CD14-positive monocyte (primary cell): ENCODE results near the gene DCTN1. TPM values are rescaled to one million over a fixed set of nuclear protein-coding genes. Genes with fewer than 3 reads are reported as not detected.

Experiments used
- DNase-seq, 3 donors: peaks; one replicate each; pipeline ENCODE4 v3.0.0-alpha.2; 2011 to 2022
- H2AFZ ChIP-seq: 2 replicates; pipeline ENCODE4 v1.6.0; 2012; ENCODE audit warnings: mild to moderate bottlenecking, low read depth, low read length, inconsistent platforms; ENCODE audit not compliant: insufficient read depth, poor library complexity, severe bottlenecking
- H3K27ac ChIP-seq, 2 donors: 1 replicate in 1 of 2; 2 replicates in 1 of 2; pipeline ENCODE4 v1.5.1; 2012 to 2013; ENCODE audit warnings: low read length in 2 of 2, control low read depth in 1 of 2, inconsistent platforms in 1 of 2, low read depth in 1 of 2, mild to moderate bottlenecking in 1 of 2
- H3K27me3 ChIP-seq, 2 donors: one replicate each; pipeline versions ENCODE4 v1.6.0 to v1.6.1; 2011 to 2013; ENCODE audit warnings: low read length in 2 of 2; ENCODE audit not compliant: control insufficient read depth in 2 of 2, insufficient read depth in 2 of 2
- H3K36me3 ChIP-seq, 2 donors: replicated peaks in 1 of 2; 1 replicate in 1 of 2; 2 replicates in 1 of 2; pipeline versions ENCODE4 v1.5.1 to v1.6.1; 2012 to 2013; ENCODE audit warnings: low read length in 2 of 2, control low read depth in 1 of 2, inconsistent platforms in 1 of 2, mild to moderate bottlenecking in 1 of 2; ENCODE audit not compliant: insufficient read depth in 2 of 2, control insufficient read depth in 1 of 2
- H3K4me1 ChIP-seq, 2 donors: 1 replicate in 1 of 2; 2 replicates in 1 of 2; pipeline versions ENCODE4 v1.5.1 to v1.6.1; 2012 to 2013; ENCODE audit warnings: low read length in 2 of 2, control low read depth in 1 of 2, inconsistent platforms in 1 of 2, mild to moderate bottlenecking in 1 of 2, moderate library complexity in 1 of 2; ENCODE audit not compliant: insufficient read depth in 2 of 2, control insufficient read depth in 1 of 2
- H3K4me2 ChIP-seq: replicated peaks from 2 replicates; pipeline ENCODE3; 2012; ENCODE audit warnings: low read length, moderate library complexity, mild to moderate bottlenecking; ENCODE audit not compliant: poor library complexity, severe bottlenecking; ENCODE audit errors: extremely low read depth
- H3K4me3 ChIP-seq, 3 experiments: fragments of 200-600 bp in 1 of 3; sonication (generic) in 1 of 3; replicated peaks in 1 of 3; 1 replicate in 2 of 3; 2 replicates in 1 of 3; pipeline ENCODE4 v1.5.1; 2011 to 2013; ENCODE audit warnings: low read length in 3 of 3, mild to moderate bottlenecking in 3 of 3, control low read depth in 2 of 3, low read depth in 2 of 3, inconsistent platforms in 1 of 3, moderate library complexity in 1 of 3
- H3K79me2 ChIP-seq: 2 replicates; pipeline ENCODE4 v1.6.0; 2012; ENCODE audit warnings: mild to moderate bottlenecking, control low read depth, inconsistent platforms, low read length, moderate library complexity; ENCODE audit not compliant: insufficient read depth
- H3K9ac ChIP-seq: 2 replicates; pipeline ENCODE4 v1.6.0; 2017; ENCODE audit warnings: low read length, mild to moderate bottlenecking; ENCODE audit not compliant: insufficient read depth, poor library complexity, severe bottlenecking
- H3K9me3 ChIP-seq, 2 donors: replicated peaks in 1 of 2; 1 replicate in 1 of 2; 2 replicates in 1 of 2; pipeline versions ENCODE4 v1.5.1 to v1.6.1; 2012 to 2013; ENCODE audit warnings: low read length in 2 of 2, control low read depth in 1 of 2; ENCODE audit not compliant: control insufficient read depth in 1 of 2, insufficient read depth in 1 of 2
- H4K20me1 ChIP-seq: 2 replicates; pipeline ENCODE4 v1.6.0; 2012; ENCODE audit warnings: mild to moderate bottlenecking, low read length, control low read depth, moderate library complexity; ENCODE audit not compliant: insufficient read depth
- H3K27ac Mint-ChIP-seq, 7 donors: one replicate each; pipeline ENCODE4 v1.8.0; 2020; ENCODE audit warnings: mild to moderate bottlenecking in 7 of 7, mixed read lengths in 7 of 7, moderate library complexity in 6 of 7, inconsistent platforms in 2 of 7
- H3K27me3 Mint-ChIP-seq, 3 donors: one replicate each; pipeline ENCODE4 v1.8.0; 2021 to 2022; ENCODE audit warnings: low read depth in 3 of 3, mild to moderate bottlenecking in 3 of 3, mixed read lengths in 3 of 3, moderate library complexity in 3 of 3, inconsistent platforms in 1 of 3
- H3K36me3 Mint-ChIP-seq, 2 donors: one replicate each; pipeline ENCODE4 v1.8.0; 2020; ENCODE audit warnings: mixed read lengths in 2 of 2, inconsistent platforms in 1 of 2, mild to moderate bottlenecking in 1 of 2
- H3K4me1 Mint-ChIP-seq: one replicate; pipeline ENCODE4 v1.8.0; 2020; ENCODE audit warnings: mild to moderate bottlenecking, mixed read lengths
- H3K4me3 Mint-ChIP-seq, 2 donors: one replicate each; pipeline ENCODE4 v1.8.0; 2020; ENCODE audit warnings: mild to moderate bottlenecking in 2 of 2, mixed read lengths in 2 of 2, moderate library complexity in 1 of 2
- H3K9me3 Mint-ChIP-seq, 7 donors: one replicate each; pipeline ENCODE4 v1.8.0; 2020 to 2022; ENCODE audit warnings: mixed read lengths in 7 of 7, mild to moderate bottlenecking in 6 of 7, moderate library complexity in 6 of 7, inconsistent platforms in 2 of 7
- CTCF ChIP-seq: fragments of 200-600 bp; IDR thresholded peaks from one replicate; pipeline ENCODE4 v1.8.0; 2022; ENCODE audit warnings: antibody characterized with exemption, mild to moderate bottlenecking
- WGBS: methylation state at CpG from one replicate; pipeline ENCODE4 v1.1.5; 2013; ENCODE audit warnings: missing lambda C conversion rate; ENCODE audit not compliant: insufficient coverage; 5-methylcytosine and 5-hydroxymethylcytosine counted together
- intact Hi-C, 2 donors: fragments of 100-400 bp; cut with micrococcal nuclease; formaldehyde crosslinking; loops; one replicate each; pipeline versions ENCODE4 v1.15.0 to v1.15.1; 2023
- polyA plus RNA-seq, 3 donors: library from polyadenylated mRNA; depleted of rRNA in 1 of 3; unstranded in 2 of 3; stranded (reverse) in 1 of 3; fragments of 300-500 nt in 2 of 3; fragments of >200 nt in 1 of 3; fragmentation: Illumina TruSeq in 2 of 3; gene quantifications; 1 replicate in 2 of 3; 2 replicates in 1 of 3; pipeline ENCODE4 v1.2.3, GENCODE V29; 2012 to 2021

The DCTN1 gene
- polyA plus RNA-seq, 3 donors: 27.7 to 45.5 (median 45.5) TPM

- Histone ChIP-seq H3K79me2 (no peaks in the 10 kb centered on the region), H2AFZ (peak overlapping the region; percentile 84), H3K27ac (no peak overlapping the region), H3K4me1 (peaks cover 32 to 37% of the 10 kb centered on the region in 2 donors), H4K20me1 (no peaks in the 10 kb centered on the region), H3K4me3 (peak overlapping the region in 2 of 3 experiments; percentile 33 to 75), H3K27me3 (peaks cover 0 to 19% of the 10 kb centered on the region in 2 donors), H3K9me3 (no peaks in the 10 kb centered on the region), H3K4me2 (peak overlapping the region; percentile 91), H3K36me3 (no peaks in the 10 kb centered on the region), H3K9ac (no peak overlapping the region)
- DNase-seq: no peak
- Mint-ChIP-seq H3K27me3 (peaks cover 14 to 25% (median 21%) of the 10 kb centered on the region in 3 donors), H3K27ac (no peak overlapping the region), H3K36me3 (no peaks in the 10 kb centered on the region), H3K4me3 (peak overlapping the region; percentile 85 to 92), H3K9me3 (peaks cover 0 to 6% (median 0%) of the 10 kb centered on the region in 7 donors), H3K4me1 (peaks cover 34% of the 10 kb centered on the region)
- TF ChIP-seq CTCF: no peak
- intact Hi-C loops: no loop called here
- 80% methylated on average over 19 of the region's 19 CpGs for WGBS
These were observed 34.3 kb upstream of the DCTN1 start for GRCh38 chr2:74414441-74414840.

- no peak overlapping the region for H3K4me3 ChIP-seq
- peak overlapping the region; percentile 30 for H2AFZ ChIP-seq
- peak overlapping the region in 1 of 2 donors; percentile 3 for H3K27ac ChIP-seq
- H3K79me2 ChIP-seq: no peaks in the 10 kb centered on the region
- intact Hi-C loops: no loop called here
- no peaks in the 10 kb centered on the region for H4K20me1 ChIP-seq
- Mint-ChIP-seq H3K4me1 (peaks cover 25% of the 10 kb centered on the region), H3K9me3 (peaks cover 0 to 8% (median 0%) of the 10 kb centered on the region in 7 donors), H3K27ac (peak overlapping the region in 2 of 7 donors; percentile 41 to 74), H3K27me3 (peaks cover 15 to 28% (median 26%) of the 10 kb centered on the region in 3 donors), H3K4me3 (no peak overlapping the region), H3K36me3 (no peaks in the 10 kb centered on the region)
- no peak overlapping the region for H3K9ac ChIP-seq
- peaks cover 27 to 32% of the 10 kb centered on the region in 2 donors for H3K4me1 ChIP-seq
- peaks cover 0 to 19% of the 10 kb centered on the region in 2 donors for H3K27me3 ChIP-seq
- 86% methylated on average over 8 of the region's 8 CpGs for WGBS
- TF ChIP-seq CTCF: no peak
- no peak overlapping the region for H3K4me2 ChIP-seq
- H3K9me3 ChIP-seq: no peaks in the 10 kb centered on the region
- DNase-seq: no peak
- no peaks in the 10 kb centered on the region for H3K36me3 ChIP-seq
These were observed 33.0 kb upstream of the DCTN1 start for GRCh38 chr2:74413001-74413698.
